DLD1 (cell line): ENCODE results near the gene SDCCAG8.

Experiments
- in situ Hi-C: cut with HindIII; loops from 2 replicates; pipeline ENCODE4 v1.10.0; 2017; ENCODE audit warnings: low sequenced_read_pairs

The SDCCAG8 gene

GRCh38 chr1:243379208-243379607 is 123.4 kb downstream of the SDCCAG8 start:
- in situ Hi-C loops, result no loop called here

- in situ Hi-C loops, result no loop called here
These were observed 123.9 kb downstream of the SDCCAG8 start for GRCh38 chr1:243379706-243380105.

GRCh38 chr1:243388276-243388675 is 132.4 kb downstream of the SDCCAG8 start:
- in situ Hi-C loops, result no loop called here

GRCh38 chr1:243390162-243390791 is 134.4 kb downstream of the SDCCAG8 start:
- in situ Hi-C loops, result no loop called here

GRCh38 chr1:243391355-243391754 is 135.5 kb downstream of the SDCCAG8 start:
- in situ Hi-C loops, result no loop called here

- in situ Hi-C loops, result no loop called here
These were observed 137.3 kb downstream of the SDCCAG8 start for GRCh38 chr1:243393096-243393495.

GRCh38 chr1:243394066-243394465 is 138.2 kb downstream of the SDCCAG8 start:
- in situ Hi-C loops, result no loop called here

- in situ Hi-C loops, result no loop called here
These were observed 139.0 kb downstream of the SDCCAG8 start for GRCh38 chr1:243394601-243395464.

- in situ Hi-C loops, result no loop called here
These were observed 140.6 kb downstream of the SDCCAG8 start for GRCh38 chr1:243396424-243396823.

- in situ Hi-C loops, result no loop called here
These were observed 141.0 kb downstream of the SDCCAG8 start for GRCh38 chr1:243396876-243397275.

- in situ Hi-C loops, result no loop called here
These were observed 141.9 kb downstream of the SDCCAG8 start for GRCh38 chr1:243397613-243398321.

GRCh38 chr1:243399561-243400155 is 143.8 kb downstream of the SDCCAG8 start:
- in situ Hi-C loops, result no loop called here

GRCh38 chr1:243402868-243403267 is 147.0 kb downstream of the SDCCAG8 start:
- in situ Hi-C loops, result no loop called here

- in situ Hi-C loops, result no loop called here
These were observed 150.6 kb downstream of the SDCCAG8 start for GRCh38 chr1:243406424-243406823.

GRCh38 chr1:243407284-243408018 is 151.6 kb downstream of the SDCCAG8 start:
- in situ Hi-C loops, result no loop called here

- in situ Hi-C loops, result no loop called here
These were observed 152.6 kb downstream of the SDCCAG8 start for GRCh38 chr1:243408479-243408878.

GRCh38 chr1:243409284-243409683 is 153.4 kb downstream of the SDCCAG8 start:
- in situ Hi-C loops, result no loop called here

- in situ Hi-C loops, result no loop called here
These were observed 155.6 kb downstream of the SDCCAG8 start for GRCh38 chr1:243411472-243411871.

- in situ Hi-C loops, result no loop called here
These were observed 157.8 kb downstream of the SDCCAG8 start for GRCh38 chr1:243413431-243414151.

GRCh38 chr1:243414152-243414494 is 158.3 kb downstream of the SDCCAG8 start:
- in situ Hi-C loops, result no loop called here
